ENCODE data around the gene XRN2.

XRN2 gene

DNA sequence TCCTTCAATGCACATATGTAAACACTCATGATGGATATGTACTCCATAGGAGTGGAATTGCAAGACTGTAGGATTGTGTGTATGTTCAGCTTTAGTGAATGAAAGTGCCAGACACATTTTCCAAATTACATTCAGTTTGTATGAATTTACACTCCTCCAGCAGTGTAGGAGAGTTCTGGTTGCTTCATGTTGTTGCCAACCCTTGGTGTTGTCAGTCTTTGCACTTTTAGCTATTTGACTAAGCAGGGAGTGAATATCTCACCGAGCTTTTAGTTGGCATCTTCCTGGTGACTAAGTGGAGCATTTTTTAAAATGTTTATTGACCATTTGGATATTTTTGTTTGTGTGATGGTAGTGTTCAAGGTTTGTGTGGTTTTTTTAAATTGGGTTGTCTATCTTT is 70.3 kb downstream of the XRN2 start:
- DNase-seq (ENCODE audit: low read depth, low spot score): no peak
- no peak overlapping the region for H3K4me3 ChIP-seq (ENCODE audit: low read length)

DNA sequence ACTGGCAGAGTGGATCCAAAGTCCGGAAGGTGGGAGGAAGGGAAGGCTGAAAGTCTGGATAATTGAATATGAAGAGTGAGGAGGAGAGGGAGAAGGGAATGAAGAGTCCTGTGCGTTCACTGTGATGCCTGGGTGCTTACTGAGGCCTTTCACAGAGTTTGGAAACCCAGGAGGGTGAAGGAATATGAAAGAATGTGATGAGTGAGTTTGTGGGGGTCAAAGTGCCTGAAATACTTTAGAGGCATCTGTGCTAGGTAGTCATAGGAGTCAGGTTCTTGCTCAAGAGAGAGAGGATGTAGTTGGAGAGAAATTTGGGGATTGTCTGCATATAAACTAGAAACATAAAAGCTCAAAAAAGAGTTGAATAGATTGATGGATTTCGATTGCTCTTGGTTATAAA is 73.5 kb downstream of the XRN2 start:
- DNase-seq (ENCODE audit: low read depth, low spot score): no peak
- H3K4me3 ChIP-seq (ENCODE audit: low read length): no peak overlapping the region

GRCh38 chr20:21377701-21378100 is 74.6 kb downstream of the XRN2 start:
- DNase-seq (ENCODE audit: low read depth, low spot score): no peak

GRCh38 chr20:21378259-21378658 is 75.1 kb downstream of the XRN2 start:
- DNase-seq (ENCODE audit: low read depth, low spot score): no peak
- H3K4me3 ChIP-seq (ENCODE audit: low read length): no peak overlapping the region

More at GRCh38 chr20:21377701-21378100, 74.6 kb downstream of the XRN2 start:
- no peak overlapping the region for H3K4me3 ChIP-seq (ENCODE audit: low read length)

- H3K4me3 ChIP-seq (ENCODE audit: low read length): no peak overlapping the region
- DNase-seq (ENCODE audit: low read depth, low spot score): no peak
These were observed 77.6 kb downstream of the XRN2 start for GRCh38 chr20:21380711-21381110.

GRCh38 chr20:21381619-21382018 is 78.5 kb downstream of the XRN2 start:
- DNase-seq (ENCODE audit: low read depth, low spot score): no peak
- no peak overlapping the region for H3K4me3 ChIP-seq (ENCODE audit: low read length)

DNA sequence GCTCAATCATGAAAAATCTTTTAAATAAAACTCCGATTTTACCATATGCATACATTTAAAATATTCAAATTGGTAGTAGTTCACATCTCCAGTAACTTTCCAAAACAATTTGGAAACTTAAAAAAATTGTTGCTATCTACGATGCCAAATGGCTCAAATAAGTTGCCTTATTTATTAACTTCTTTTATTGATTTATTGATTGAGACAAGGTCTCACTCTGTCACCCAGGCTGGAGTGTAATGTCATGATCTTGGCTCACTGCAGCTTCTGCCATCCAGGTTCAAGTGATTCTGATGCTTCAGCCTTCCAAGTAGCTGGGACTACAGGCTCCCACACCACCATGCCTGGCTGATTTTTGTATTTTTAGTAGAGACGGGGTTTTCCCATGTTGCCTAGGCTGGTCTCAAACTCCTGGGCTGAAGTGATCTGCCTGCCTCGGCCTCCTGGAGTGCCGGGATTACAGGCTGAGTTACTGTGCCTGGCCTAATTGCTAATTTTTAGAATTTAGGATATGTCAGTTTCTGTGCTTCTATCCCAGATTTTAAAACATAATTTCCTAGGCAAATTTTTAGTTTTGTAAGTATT is 81.3 kb downstream of the XRN2 start:
- DNase-seq (ENCODE audit: low read depth, low spot score): no peak
- H3K4me3 ChIP-seq (ENCODE audit: low read length): no peak overlapping the region

DNA sequence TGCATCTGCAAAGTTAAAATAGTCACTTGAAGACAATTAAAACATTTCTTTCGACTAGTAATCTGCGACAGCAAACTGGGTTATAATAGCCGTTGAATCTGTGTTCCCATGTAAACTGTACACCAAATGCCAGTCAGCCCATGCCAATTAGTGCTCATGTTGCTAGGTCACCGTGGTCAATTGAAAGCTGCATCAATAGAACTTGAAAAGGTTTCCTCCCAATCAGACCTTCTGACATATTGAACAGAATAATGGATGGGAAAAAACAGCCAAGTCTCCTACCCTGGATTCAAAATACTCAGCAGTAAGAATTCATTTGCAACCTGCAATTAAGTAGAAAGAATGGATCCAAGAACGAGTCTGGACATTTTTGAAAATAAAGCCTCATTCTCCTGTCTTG is 83.0 kb downstream of the XRN2 start:
- no peak for DNase-seq (ENCODE audit: low read depth, low spot score)
- no peak overlapping the region for H3K4me3 ChIP-seq (ENCODE audit: low read length)

GRCh38 chr20:21387528-21387927 is 84.4 kb downstream of the XRN2 start:
- no peak for DNase-seq (ENCODE audit: low read depth, low spot score)
- H3K4me3 ChIP-seq (ENCODE audit: low read length): no peak overlapping the region

GRCh38 chr20:21388566-21388965 is 85.4 kb downstream of the XRN2 start:
- no peak overlapping the region for H3K4me3 ChIP-seq (ENCODE audit: low read length)
- no peak for DNase-seq (ENCODE audit: low read depth, low spot score)

GRCh38 chr20:21389368-21389767 is 86.2 kb downstream of the XRN2 start:
- H3K4me3 ChIP-seq (ENCODE audit: low read length): no peak overlapping the region
- no peak for DNase-seq (ENCODE audit: low read depth, low spot score)

DNA sequence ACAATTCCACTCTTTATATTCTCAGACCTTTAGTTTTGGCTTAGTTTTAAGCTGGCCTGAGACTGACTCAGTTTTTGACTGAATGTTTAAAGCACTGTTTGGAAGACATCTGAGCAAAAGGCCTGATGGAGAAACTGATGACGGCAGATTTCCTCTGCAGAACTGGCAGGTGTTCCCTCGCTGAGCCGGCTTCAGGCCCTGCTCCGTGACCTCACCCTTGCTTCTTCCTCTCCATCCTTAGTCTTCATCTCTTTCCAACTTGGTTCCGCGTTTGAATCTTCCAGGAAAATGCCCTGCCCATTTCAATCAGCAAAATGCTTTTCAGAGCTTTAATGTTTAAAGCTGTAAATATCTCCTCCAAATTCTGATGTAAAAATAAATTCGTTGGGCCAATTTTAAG is 87.6 kb downstream of the XRN2 start:
- DNase-seq (ENCODE audit: low read depth, low spot score): no peak
- no peak overlapping the region for H3K4me3 ChIP-seq (ENCODE audit: low read length)

GRCh38 chr20:21391185-21391971 is 88.2 kb downstream of the XRN2 start:
- no peak overlapping the region for H3K4me3 ChIP-seq (ENCODE audit: low read length)
- no peak for DNase-seq (ENCODE audit: low read depth, low spot score)

- H3K4me3 ChIP-seq (ENCODE audit: low read length): no peak overlapping the region
- DNase-seq (ENCODE audit: low read depth, low spot score): no peak
These were observed 88.8 kb downstream of the XRN2 start for GRCh38 chr20:21391972-21392352.

DNA sequence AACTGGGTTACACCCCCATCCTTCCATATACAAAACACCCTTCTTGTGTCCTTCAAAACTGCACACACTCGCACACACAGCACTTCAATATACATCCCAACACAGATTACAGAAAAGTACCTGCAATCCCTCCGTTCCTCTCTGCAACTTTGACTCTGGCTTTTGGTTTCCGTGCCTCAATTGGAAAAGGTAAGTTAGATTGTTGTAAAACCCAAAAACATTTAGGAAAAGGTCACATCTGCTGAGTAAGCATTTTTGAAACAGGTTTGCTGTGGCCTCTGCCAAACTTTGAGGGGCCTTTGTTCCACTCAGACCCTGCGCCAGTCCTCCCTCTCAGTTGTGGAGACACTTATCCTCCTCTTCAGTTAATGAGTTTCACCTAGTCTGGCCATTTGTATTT is 90.0 kb downstream of the XRN2 start:
- H3K4me3 ChIP-seq (ENCODE audit: low read length): no peak overlapping the region
- no peak for DNase-seq (ENCODE audit: low read depth, low spot score)

DNA sequence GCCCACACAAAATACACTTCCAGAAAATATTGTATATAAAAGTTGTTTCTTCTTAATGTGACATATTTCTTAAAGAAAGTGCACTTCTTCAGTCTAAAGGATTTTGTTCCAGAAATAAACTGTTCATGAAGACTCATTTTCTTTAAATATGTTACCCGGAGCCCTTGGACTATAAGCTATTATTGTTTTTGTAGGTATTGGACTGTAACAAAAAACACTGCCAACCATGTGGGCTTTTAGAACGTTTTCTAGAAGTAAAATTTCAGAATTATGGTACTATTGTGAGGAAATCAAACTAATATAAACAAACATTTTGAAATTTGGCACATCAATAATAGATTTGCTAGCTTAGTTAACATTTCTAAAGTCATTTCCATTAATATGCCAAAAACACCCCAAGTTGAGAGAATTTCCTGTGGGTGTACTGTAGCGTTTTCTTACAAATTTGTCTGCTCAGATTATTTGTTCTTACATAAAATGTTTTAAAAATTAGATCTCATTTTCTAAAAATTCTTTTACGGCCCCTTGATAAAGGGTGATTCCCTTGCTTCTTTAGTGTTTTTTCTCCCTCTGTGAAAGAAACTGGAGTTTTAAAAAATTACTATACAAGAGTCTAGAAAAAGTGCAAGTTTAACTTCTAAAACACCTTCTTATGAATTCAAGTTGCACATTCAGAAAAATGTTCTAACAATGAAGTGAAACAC is 90.8 kb downstream of the XRN2 start:
- H3K4me3 ChIP-seq (ENCODE audit: low read length): no peak overlapping the region
- DNase-seq (ENCODE audit: low read depth, low spot score): no peak

GRCh38 chr20:21394551-21394950 is 91.4 kb downstream of the XRN2 start:
- DNase-seq (ENCODE audit: low read depth, low spot score): no peak
- no peak overlapping the region for H3K4me3 ChIP-seq (ENCODE audit: low read length)

DNA sequence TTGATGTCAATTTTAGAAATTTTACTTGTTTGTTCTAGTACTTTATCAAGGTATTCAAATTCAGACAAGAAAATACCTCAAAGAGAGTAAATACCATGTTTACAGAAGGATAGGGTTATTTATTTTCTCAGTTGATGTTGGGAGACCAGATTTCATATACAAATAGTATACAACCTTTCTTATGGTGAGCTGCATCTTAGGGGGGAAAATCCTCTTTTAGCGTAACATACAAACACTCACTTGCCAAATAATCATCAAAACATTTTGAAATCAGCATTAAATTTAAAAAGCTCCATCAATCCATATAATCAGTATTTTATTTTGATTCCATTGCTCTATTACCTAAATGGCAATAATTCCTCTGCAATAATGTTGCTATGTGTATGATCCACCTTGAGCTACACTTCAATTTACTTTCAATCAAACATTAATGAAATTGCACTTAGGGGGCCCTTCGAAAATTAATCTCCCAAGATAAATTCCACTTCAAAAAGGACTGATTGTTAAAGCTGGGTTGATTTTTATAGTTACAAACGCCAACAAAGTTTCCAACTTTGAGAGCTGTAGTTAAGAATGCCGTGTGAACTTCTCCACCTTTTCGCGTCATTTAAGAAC is 92.0 kb downstream of the XRN2 start:
- H3K4me3 ChIP-seq (ENCODE audit: low read length): no peak overlapping the region
- no peak for DNase-seq (ENCODE audit: low read depth, low spot score)

DNA sequence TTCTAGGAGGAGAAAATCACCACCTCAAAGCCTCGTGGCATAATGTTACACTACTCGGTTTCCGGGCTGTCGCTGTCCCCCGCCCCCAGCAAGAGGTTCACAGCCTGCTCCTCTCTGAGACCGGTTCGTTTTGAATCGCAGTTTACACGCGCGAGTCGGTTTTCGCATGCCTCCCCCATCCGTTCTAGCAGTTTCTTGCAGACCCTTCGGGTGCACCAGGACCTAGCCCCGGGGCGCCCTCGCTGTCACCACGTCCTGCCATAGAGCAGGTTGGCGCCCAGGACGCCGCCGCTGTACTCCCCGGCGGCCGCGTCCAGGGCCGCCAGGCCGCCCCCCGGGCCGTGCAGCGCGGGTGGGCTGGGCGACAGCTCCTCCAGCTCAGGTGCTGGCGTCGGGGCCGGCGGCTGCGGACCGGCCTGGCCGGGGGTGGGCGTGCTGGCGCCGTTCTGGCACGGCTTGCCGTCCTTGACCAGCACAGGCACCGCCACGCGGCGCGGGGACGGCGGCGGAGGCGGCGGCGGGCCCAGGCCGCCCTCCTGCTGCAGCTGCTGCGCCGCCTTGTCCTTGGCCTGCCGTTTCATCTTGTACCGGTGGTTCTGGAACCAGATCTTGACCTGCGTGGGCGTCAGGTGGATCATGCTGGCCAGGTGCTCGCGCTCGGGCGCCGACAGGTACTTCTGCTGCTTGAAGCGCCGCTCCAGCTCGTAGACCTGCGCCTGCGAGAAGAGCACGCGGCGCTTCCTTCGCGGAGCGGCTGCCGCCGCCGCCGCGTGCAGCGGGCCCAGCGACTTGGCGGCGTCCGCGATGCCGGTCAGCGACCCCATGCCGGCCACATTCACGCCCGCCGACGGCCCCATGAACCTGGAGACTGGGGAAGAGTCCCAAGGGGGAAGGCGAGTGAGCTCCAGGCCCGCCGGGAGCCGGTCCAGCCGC is 92.8 kb downstream of the XRN2 start:
- peak; percentile 63 for DNase-seq (ENCODE audit: low read depth, low spot score)
- H3K4me3 ChIP-seq (ENCODE audit: low read length): no peak overlapping the region; the same call in 1 of the 2 replicates
